Nephron (organoid): Measurements from ENCODE around the gene NCOA5.

Experiments used
- H3K27ac Mint-ChIP-seq, 3 experiments: 2 replicates each; pipeline ENCODE4 v1.8.0; 2020; ENCODE audit warnings: mixed read lengths in 3 of 3, mild to moderate bottlenecking in 2 of 3, moderate library complexity in 1 of 3
- H3K27me3 Mint-ChIP-seq: 2 replicates; pipeline ENCODE4 v1.8.0; 2021; ENCODE audit warnings: low read depth, mild to moderate bottlenecking, moderate library complexity, mixed read lengths
- H3K36me3 Mint-ChIP-seq: 2 replicates; pipeline ENCODE4 v1.8.0; 2020; ENCODE audit warnings: low read depth, mixed read lengths
- H3K4me1 Mint-ChIP-seq: 2 replicates; pipeline ENCODE4 v1.8.0; 2020; ENCODE audit warnings: mixed read lengths
- H3K4me3 Mint-ChIP-seq, 3 experiments: 2 replicates each; pipeline ENCODE4 v1.8.0; 2020; ENCODE audit warnings: mild to moderate bottlenecking in 3 of 3, mixed read lengths in 3 of 3, moderate library complexity in 2 of 3
- H3K9me3 Mint-ChIP-seq: 2 replicates; pipeline ENCODE4 v1.8.0; 2020; ENCODE audit warnings: mixed read lengths
- CTCF ChIP-seq, 3 experiments: fragments of 200-600 bp; sonication (generic); IDR thresholded peaks; one replicate each; pipeline ENCODE4 v1.5.0; 2021; ENCODE audit warnings: antibody characterized with exemption in 3 of 3; ENCODE audit not compliant: unreplicated experiment in 3 of 3

The NCOA5 gene

GRCh38 chr20:46014517-46015396 is 75.0 kb downstream of the NCOA5 start:
- TF ChIP-seq CTCF (IDR thresholded peaks at IDR 0.05; ENCODE audit: unreplicated experiment in 3 of 3), result no peak
- Mint-ChIP-seq H3K4me3 (peak overlapping the region; percentile 25 to 36 (median 26)), H3K27ac (no peak overlapping the region), H3K36me3 (no peaks in the 10 kb centered on the region), H3K9me3 (peaks cover 8% of the 10 kb centered on the region), H3K27me3 (peaks cover 61% of the 10 kb centered on the region), H3K4me1 (peaks cover 14% of the 10 kb centered on the region)

GRCh38 chr20:46013829-46014516 is 75.8 kb downstream of the NCOA5 start:
- Mint-ChIP-seq H3K27ac (no peak overlapping the region), H3K4me3 (peak overlapping the region; percentile 25 to 36 (median 26)), H3K9me3 (peaks cover 8% of the 10 kb centered on the region), H3K36me3 (no peaks in the 10 kb centered on the region), H3K27me3 (peaks cover 66% of the 10 kb centered on the region), H3K4me1 (peaks cover 14% of the 10 kb centered on the region)
- TF ChIP-seq CTCF (IDR thresholded peaks at IDR 0.05; ENCODE audit: unreplicated experiment in 3 of 3), result peak; percentile 73 to 78 (median 77)

GRCh38 chr20:46013322-46013828 is 76.4 kb downstream of the NCOA5 start:
- no peaks in the 10 kb centered on the region for H3K36me3 Mint-ChIP-seq
- H3K27ac Mint-ChIP-seq, result no peak overlapping the region
- peaks cover 8% of the 10 kb centered on the region for H3K9me3 Mint-ChIP-seq
- peaks cover 14% of the 10 kb centered on the region for H3K4me1 Mint-ChIP-seq
- no peak overlapping the region for H3K4me3 Mint-ChIP-seq
- H3K27me3 Mint-ChIP-seq, result peaks cover 66% of the 10 kb centered on the region
- no peak for TF ChIP-seq CTCF (IDR thresholded peaks at IDR 0.05; ENCODE audit: unreplicated experiment in 3 of 3)

GRCh38 chr20:46012921-46013320 is 76.8 kb downstream of the NCOA5 start:
- peaks cover 8% of the 10 kb centered on the region for H3K9me3 Mint-ChIP-seq
- H3K27ac Mint-ChIP-seq, result no peak overlapping the region
- H3K4me1 Mint-ChIP-seq, result peaks cover 19% of the 10 kb centered on the region
- no peak for TF ChIP-seq CTCF (IDR thresholded peaks at IDR 0.05; ENCODE audit: unreplicated experiment in 3 of 3)
- no peaks in the 10 kb centered on the region for H3K36me3 Mint-ChIP-seq
- peak overlapping the region in 1 of 3 experiments; percentile 2 for H3K4me3 Mint-ChIP-seq
- H3K27me3 Mint-ChIP-seq, result peaks cover 65% of the 10 kb centered on the region

- H3K27me3 Mint-ChIP-seq, result peaks cover 69% of the 10 kb centered on the region
- H3K27ac Mint-ChIP-seq, result no peak overlapping the region
- H3K9me3 Mint-ChIP-seq, result peaks cover 8% of the 10 kb centered on the region
- no peak overlapping the region for H3K4me3 Mint-ChIP-seq
- peaks cover 20% of the 10 kb centered on the region for H3K4me1 Mint-ChIP-seq
- no peak for TF ChIP-seq CTCF (IDR thresholded peaks at IDR 0.05; ENCODE audit: unreplicated experiment in 3 of 3)
- no peaks in the 10 kb centered on the region for H3K36me3 Mint-ChIP-seq
Observed at GRCh38 chr20:46011631-46012482, 77.9 kb downstream of the NCOA5 start.
